GM18517 (cell line): ENCODE measurements around the gene FOXD4.
"Not testable (repeated sequence)": the region's sequence is repeated elsewhere in the genome, so short reads cannot be mapped to it uniquely, and the experiment has no call there.

ENCODE experiments used
- ATAC-seq: cut with Tn5 transposase; IDR thresholded peaks from one replicate; pipeline ENCODE4 v1.9.1; 2021; ENCODE audit warnings: mild to moderate bottlenecking, moderate library complexity; ENCODE audit not compliant: unreplicated experiment

Gene FOXD4

GRCh38 chr9:94323-94722, 23.9 kb downstream of the FOXD4 start:
- ATAC-seq, result not testable (repeated sequence)

- ATAC-seq, result not testable (repeated sequence)
Observed at GRCh38 chr9:93909-94308, 24.3 kb downstream of the FOXD4 start.

- ATAC-seq, result not testable (repeated sequence)
Observed at GRCh38 chr9:90851-91250, 27.4 kb downstream of the FOXD4 start.

- ATAC-seq, result peak; percentile 73
Observed at GRCh38 chr9:88396-89037, 29.7 kb downstream of the FOXD4 start.

- ATAC-seq, result not testable (repeated sequence)
Observed at GRCh38 chr9:87860-88259, 30.4 kb downstream of the FOXD4 start.

- not testable (repeated sequence) for ATAC-seq
Observed at GRCh38 chr9:87105-87504, 31.1 kb downstream of the FOXD4 start.

- not testable (repeated sequence) for ATAC-seq
Observed at GRCh38 chr9:86697-87096, 31.5 kb downstream of the FOXD4 start.

- not testable (repeated sequence) for ATAC-seq
Observed at GRCh38 chr9:82932-83689, 35.1 kb downstream of the FOXD4 start.

- not testable (repeated sequence) for ATAC-seq
Observed at GRCh38 chr9:78333-78732, 39.9 kb downstream of the FOXD4 start.

GRCh38 chr9:76389-76788, 41.8 kb downstream of the FOXD4 start:
- not testable (repeated sequence) for ATAC-seq

GRCh38 chr9:73900-74525, 44.2 kb downstream of the FOXD4 start:
- not testable (repeated sequence) for ATAC-seq

- not testable (repeated sequence) for ATAC-seq
Observed at GRCh38 chr9:73076-73899, 44.9 kb downstream of the FOXD4 start.
